ENCODE measurements around the gene GDF10.

GDF10 gene

GRCh38 chr10:47319784-47320183, 19.8 kb downstream of the GDF10 start:
- no peak for DNase-seq (ENCODE audit: low spot score in 2 of 2)
- H3K36me3 ChIP-seq (replicated peaks), result no peaks in the 10 kb centered on the region
- no peaks in the 10 kb centered on the region for H3K27me3 ChIP-seq (ENCODE audit: low read depth)
- no peaks in the 10 kb centered on the region for H3K4me1 ChIP-seq
- no peaks in the 10 kb centered on the region for H3K9me3 ChIP-seq
- in situ Hi-C loops (cut with MboI; ENCODE audit: low sequenced_read_pairs), result no loop called here
- H3K4me3 ChIP-seq, result no peak overlapping the region

GRCh38 chr10:47320812-47321211, 20.8 kb downstream of the GDF10 start:
- H3K27me3 ChIP-seq (ENCODE audit: low read depth), result no peaks in the 10 kb centered on the region
- no peaks in the 10 kb centered on the region for H3K9me3 ChIP-seq
- no peaks in the 10 kb centered on the region for H3K36me3 ChIP-seq (replicated peaks)
- in situ Hi-C loops (cut with MboI; ENCODE audit: low sequenced_read_pairs), result no loop called here
- H3K4me3 ChIP-seq, result no peak overlapping the region
- no peak for DNase-seq (ENCODE audit: low spot score in 2 of 2)
- no peaks in the 10 kb centered on the region for H3K4me1 ChIP-seq

GRCh38 chr10:47321521-47322195, 21.7 kb downstream of the GDF10 start:
- Histone ChIP-seq H3K4me1 (no peaks in the 10 kb centered on the region), H3K9me3 (no peaks in the 10 kb centered on the region), H3K36me3 (replicated peaks) (no peaks in the 10 kb centered on the region), H3K27me3 (ENCODE audit: low read depth) (no peaks in the 10 kb centered on the region), H3K4me3 (no peak overlapping the region)
- DNase-seq (ENCODE audit: low spot score in 2 of 2), result no peak
- in situ Hi-C loops (cut with MboI; ENCODE audit: low sequenced_read_pairs), result no loop called here

GRCh38 chr10:47322300-47323061, 22.5 kb downstream of the GDF10 start, which contains the start of gene GDF2:
TSS of gene GDF2 (plus strand) at chr10:47322454. CDS start at chr10:47322669, 215 bp downstream.
- Histone ChIP-seq H3K4me3 (no peak within 1 kb of the TSS), H3K9me3 (no peaks in the 10 kb centered on the region), H3K36me3 (replicated peaks) (no peaks in the 10 kb centered on the region), H3K4me1 (no peaks in the 10 kb centered on the region), H3K27me3 (ENCODE audit: low read depth) (no peaks in the 10 kb centered on the region)
- no peak for DNase-seq (ENCODE audit: low spot score in 2 of 2)
- in situ Hi-C loops (cut with MboI; ENCODE audit: low sequenced_read_pairs), result no loop called here

- H3K4me3 ChIP-seq, result no peak overlapping the region
- in situ Hi-C loops (cut with MboI; ENCODE audit: low sequenced_read_pairs), result no loop called here
- no peaks in the 10 kb centered on the region for H3K9me3 ChIP-seq
- no peaks in the 10 kb centered on the region for H3K4me1 ChIP-seq
- no peaks in the 10 kb centered on the region for H3K36me3 ChIP-seq (replicated peaks)
- DNase-seq (ENCODE audit: low spot score in 2 of 2), result no peak
- H3K27me3 ChIP-seq (ENCODE audit: low read depth), result no peaks in the 10 kb centered on the region
These were observed 23.1 kb downstream of the GDF10 start for GRCh38 chr10:47323087-47323486.

- in situ Hi-C loops (cut with MboI; ENCODE audit: low sequenced_read_pairs), result no loop called here
- no peaks in the 10 kb centered on the region for H3K4me1 ChIP-seq
- H3K36me3 ChIP-seq (replicated peaks), result no peaks in the 10 kb centered on the region
- H3K27me3 ChIP-seq (ENCODE audit: low read depth), result no peaks in the 10 kb centered on the region
- no peak overlapping the region for H3K4me3 ChIP-seq
- no peak for DNase-seq (ENCODE audit: low spot score in 2 of 2)
- H3K9me3 ChIP-seq, result no peaks in the 10 kb centered on the region
These were observed 23.8 kb downstream of the GDF10 start for GRCh38 chr10:47323636-47324296.

GRCh38 chr10:47325303-47326291, 25.6 kb downstream of the GDF10 start:
- Histone ChIP-seq H3K4me1 (no peaks in the 10 kb centered on the region), H3K9me3 (no peaks in the 10 kb centered on the region), H3K27me3 (ENCODE audit: low read depth) (no peaks in the 10 kb centered on the region), H3K36me3 (replicated peaks) (no peaks in the 10 kb centered on the region), H3K4me3 (no peak overlapping the region)
- no peak for DNase-seq (ENCODE audit: low spot score in 2 of 2)
- in situ Hi-C loops (cut with MboI; ENCODE audit: low sequenced_read_pairs), result no loop called here

GRCh38 chr10:47326306-47326926, 26.4 kb downstream of the GDF10 start:
- Histone ChIP-seq H3K27me3 (ENCODE audit: low read depth) (no peaks in the 10 kb centered on the region), H3K36me3 (replicated peaks) (no peaks in the 10 kb centered on the region), H3K4me1 (no peaks in the 10 kb centered on the region), H3K4me3 (no peak overlapping the region), H3K9me3 (no peaks in the 10 kb centered on the region)
- no peak for DNase-seq (ENCODE audit: low spot score in 2 of 2)
- in situ Hi-C loops (cut with MboI; ENCODE audit: low sequenced_read_pairs), result no loop called here

- DNase-seq (ENCODE audit: low spot score in 2 of 2), result no peak
- Histone ChIP-seq H3K4me1 (no peaks in the 10 kb centered on the region), H3K27me3 (ENCODE audit: low read depth) (no peaks in the 10 kb centered on the region)
These were observed 26.9 kb downstream of the GDF10 start for GRCh38 chr10:47326927-47327330.

GRCh38 chr10:47329855-47330254, 29.9 kb downstream of the GDF10 start:
- H3K4me1 ChIP-seq, result no peaks in the 10 kb centered on the region
- no peaks in the 10 kb centered on the region for H3K36me3 ChIP-seq (replicated peaks)
- H3K9me3 ChIP-seq, result no peaks in the 10 kb centered on the region
- in situ Hi-C loops (cut with MboI; ENCODE audit: low sequenced_read_pairs), result no loop called here
- H3K4me3 ChIP-seq, result no peak overlapping the region
- H3K27me3 ChIP-seq (ENCODE audit: low read depth), result no peaks in the 10 kb centered on the region
- no peak for DNase-seq (ENCODE audit: low spot score in 2 of 2)

More at GRCh38 chr10:47326927-47327330, 26.9 kb downstream of the GDF10 start:
- Histone ChIP-seq H3K4me3 (no peak overlapping the region), H3K36me3 (replicated peaks) (no peaks in the 10 kb centered on the region), H3K9me3 (no peaks in the 10 kb centered on the region)
- in situ Hi-C loops (cut with MboI; ENCODE audit: low sequenced_read_pairs), result no loop called here

- no peaks in the 10 kb centered on the region for H3K27me3 ChIP-seq (ENCODE audit: low read depth)
- no peaks in the 10 kb centered on the region for H3K36me3 ChIP-seq (replicated peaks)
- no peak for DNase-seq (ENCODE audit: low spot score in 2 of 2)
- in situ Hi-C loops (cut with MboI; ENCODE audit: low sequenced_read_pairs), result no loop called here
- H3K4me1 ChIP-seq, result no peaks in the 10 kb centered on the region
- H3K9me3 ChIP-seq, result no peaks in the 10 kb centered on the region
- no peak overlapping the region for H3K4me3 ChIP-seq
These were observed 30.4 kb downstream of the GDF10 start for GRCh38 chr10:47330366-47330765.

GRCh38 chr10:47330804-47331203, 30.8 kb downstream of the GDF10 start:
- in situ Hi-C loops (cut with MboI; ENCODE audit: low sequenced_read_pairs), result no loop called here
- no peaks in the 10 kb centered on the region for H3K9me3 ChIP-seq
- H3K4me1 ChIP-seq, result no peaks in the 10 kb centered on the region
- no peak for DNase-seq (ENCODE audit: low spot score in 2 of 2)
- H3K4me3 ChIP-seq, result no peak overlapping the region
- H3K27me3 ChIP-seq (ENCODE audit: low read depth), result no peaks in the 10 kb centered on the region
- H3K36me3 ChIP-seq (replicated peaks), result no peaks in the 10 kb centered on the region

GRCh38 chr10:47331491-47331890, 31.5 kb downstream of the GDF10 start:
- no peaks in the 10 kb centered on the region for H3K36me3 ChIP-seq (replicated peaks)
- H3K9me3 ChIP-seq, result no peaks in the 10 kb centered on the region
- H3K27me3 ChIP-seq (ENCODE audit: low read depth), result no peaks in the 10 kb centered on the region
- no peaks in the 10 kb centered on the region for H3K4me1 ChIP-seq
- in situ Hi-C loops (cut with MboI; ENCODE audit: low sequenced_read_pairs), result no loop called here
- DNase-seq (ENCODE audit: low spot score in 2 of 2), result no peak
- H3K4me3 ChIP-seq, result no peak overlapping the region

Measured in HAP-1 (cell line).